Skin epidermis (tissue), 12 donors: ENCODE measurements around the gene GPR52.

Experiments
- H3K27ac ChIP-seq, 21 experiments: fragments of 200-600 bp; sonication (generic) in 11 of 21; one replicate each; pipeline ENCODE4 v1.5.0; 2020; ENCODE audit warnings: mild to moderate bottlenecking in 3 of 21, inconsistent platforms in 2 of 21, moderate library complexity in 2 of 21
- H3K4me3 ChIP-seq, 7 experiments: fragments of 200-600 bp; sonication (generic) in 2 of 7; one replicate each; pipeline ENCODE4 v1.5.0; 2020; ENCODE audit warnings: inconsistent platforms in 2 of 7, mild to moderate bottlenecking in 2 of 7, moderate library complexity in 1 of 7

GPR52 gene

GRCh38 chr1:174451408-174451807 lies 3.6 kb downstream of the GPR52 start:
- Histone ChIP-seq H3K4me3 (no peak overlapping the region), H3K27ac (no peak overlapping the region)

GRCh38 chr1:174465855-174466254 lies 18.1 kb downstream of the GPR52 start:
- Histone ChIP-seq H3K4me3 (no peak overlapping the region), H3K27ac (no peak overlapping the region)

GRCh38 chr1:174466607-174467006 lies 18.8 kb downstream of the GPR52 start:
- no peak overlapping the region for H3K27ac ChIP-seq

GRCh38 chr1:174469052-174469451 lies 21.3 kb downstream of the GPR52 start:
- H3K27ac ChIP-seq = no peak overlapping the region
- no peak overlapping the region for H3K4me3 ChIP-seq

More at GRCh38 chr1:174466607-174467006, 18.8 kb downstream of the GPR52 start:
- no peak overlapping the region for H3K4me3 ChIP-seq

- Histone ChIP-seq H3K4me3 (no peak overlapping the region), H3K27ac (no peak overlapping the region)
Measured at GRCh38 chr1:174469687-174470086, 21.9 kb downstream of the GPR52 start.

GRCh38 chr1:174479281-174479680 lies 31.5 kb downstream of the GPR52 start:
- Histone ChIP-seq H3K4me3 (no peak overlapping the region), H3K27ac (no peak overlapping the region)

GRCh38 chr1:174480324-174480723 lies 32.6 kb downstream of the GPR52 start:
- H3K4me3 ChIP-seq = no peak overlapping the region
- no peak overlapping the region for H3K27ac ChIP-seq

- Histone ChIP-seq H3K4me3 (no peak overlapping the region), H3K27ac (no peak overlapping the region)
Measured at GRCh38 chr1:174491606-174492005, 43.8 kb downstream of the GPR52 start.

- H3K27ac ChIP-seq = no peak overlapping the region
- no peak overlapping the region for H3K4me3 ChIP-seq
Measured at GRCh38 chr1:174497478-174497877, 49.7 kb downstream of the GPR52 start.
